GM12878 (cell line): ENCODE data around the gene PRKCD. TPM values are rescaled to one million over a fixed set of nuclear protein-coding genes. Genes with fewer than 3 reads are reported as not detected.

Experiments used
- ATAC-seq: fragments of 200-7000 bp; cut with Tn5 transposase; 3 replicates; pipeline ENCODE4 v1.9.1; 2020; ENCODE audit warnings: mild to moderate bottlenecking, moderate library complexity
- BruUV-seq: library from RNA; stranded (reverse); fragments of 400-500 nt; replicated peaks from 2 replicates; lab custom pipeline; 2021; lab: Mats Ljungman, UMichigan
- CTCF ChIA-PET: fragments of 300-600 bp; sonication (Branson Sonifier 250); formaldehyde crosslinking; extraction: SDS; loops from one replicate; lab custom pipeline; 2021; ENCODE audit warnings: inconsistent platforms; lab: Yijun Ruan, JAX
- POLR2A ChIA-PET: fragments of 350-600 bp; formaldehyde crosslinking; extraction: SDS; loops from one replicate; lab custom pipeline; 2021; ENCODE audit warnings: inconsistent platforms; lab: Charles Lee
- RAD21 ChIA-PET: fragments of 300-600 bp; sonication (Branson Sonifier 250); formaldehyde crosslinking; loops from one replicate; lab custom pipeline; 2023; ENCODE audit warnings: antibody characterized with exemption; ENCODE audit not compliant: unreplicated experiment; lab: Charles Lee
- SMC1A ChIA-PET: fragments of 300-600 bp; sonication (Branson Sonifier 250); formaldehyde crosslinking; loops from one replicate; lab custom pipeline; 2023; ENCODE audit not compliant: unreplicated experiment, uncharacterized antibody; lab: Charles Lee
- DNase-seq: peaks from one replicate; pipeline ENCODE4 v3.0.0-alpha.2; 2011; ENCODE audit warnings: low read depth, low spot score
- FAIRE-seq: peaks from 3 replicates; lab custom pipeline; 2011; peaks lifted over from hg19 to GRCh38; lab: Jason Lieb, UNC
- H2AFZ ChIP-seq: 2 replicates; pipeline ENCODE4 v1.6.0; 2011; ENCODE audit warnings: low read depth, low read length, control low read depth; ENCODE audit not compliant: control insufficient read depth
- H3K27ac ChIP-seq: 2 replicates; pipeline ENCODE4 v1.5.1; 2011; ENCODE audit warnings: control low read depth; ENCODE audit not compliant: control insufficient read depth, insufficient read depth
- H3K27me3 ChIP-seq, 2 experiments: replicated peaks in 1 of 2; 2 replicates each; pipeline versions ENCODE4 v1.6.0 to v1.6.1; 2011; ENCODE audit warnings: low read length in 1 of 2; ENCODE audit not compliant: control insufficient read depth in 2 of 2, insufficient read depth in 2 of 2
- H3K36me3 ChIP-seq, 2 experiments: 2 replicates each; pipeline ENCODE4 v1.5.1; 2011; ENCODE audit warnings: low read length in 1 of 2; ENCODE audit not compliant: control insufficient read depth in 2 of 2, insufficient read depth in 2 of 2
- H3K4me1 ChIP-seq: 2 replicates; pipeline ENCODE4 v1.6.1; 2011; ENCODE audit warnings: mild to moderate bottlenecking, low read length, moderate library complexity, mixed read lengths; ENCODE audit not compliant: control insufficient read depth, insufficient read depth
- H3K4me2 ChIP-seq: 2 replicates; pipeline ENCODE4 v1.6.0; 2011; ENCODE audit warnings: control low read depth; ENCODE audit not compliant: control insufficient read depth, insufficient read depth
- H3K4me3 ChIP-seq: fragments of 200-600 bp; sonication (generic); 2 replicates; pipeline ENCODE4 v1.5.1; 2016
- H3K79me2 ChIP-seq: 2 replicates; pipeline ENCODE4 v1.6.0; 2011; ENCODE audit warnings: low read length; ENCODE audit not compliant: control insufficient read depth, insufficient read depth
- H3K9ac ChIP-seq: 2 replicates; pipeline ENCODE4 v1.8.0; 2011; ENCODE audit warnings: low read length, control low read depth, mixed read lengths; ENCODE audit not compliant: control insufficient read depth, insufficient read depth
- H3K9me3 ChIP-seq: replicated peaks from 3 replicates; pipeline ENCODE4 v1.5.1; 2011; ENCODE audit warnings: mild to moderate bottlenecking, low read length; ENCODE audit not compliant: control insufficient read depth, insufficient read depth
- H4K20me1 ChIP-seq: 2 replicates; pipeline ENCODE4 v1.6.0; 2011; ENCODE audit not compliant: control insufficient read depth, insufficient read depth
- BMI1 ChIP-seq: fragments of 450-650 bp; IDR thresholded peaks from 2 replicates; pipeline ENCODE4 v1.6.1; 2016; ENCODE audit warnings: mild to moderate bottlenecking, moderate library complexity, borderline replicate concordance
- EP300 ChIP-seq, 2 experiments: fragments of 150-350 bp in 1 of 2; IDR thresholded peaks; 2 replicates each; pipeline ENCODE4 v1.6.1; 2011 to 2012; ENCODE audit warnings: low read depth in 2 of 2, low read length in 2 of 2, borderline replicate concordance in 1 of 2, improper control_type of control experiment in 1 of 2, inconsistent platforms in 1 of 2; ENCODE audit not compliant: control insufficient read depth in 1 of 2
- ESRRA ChIP-seq: IDR thresholded peaks from 2 replicates; pipeline ENCODE4 v1.6.1; 2012; ENCODE audit warnings: mild to moderate bottlenecking, low read length, improper control_type of control experiment
- MAX ChIP-seq: IDR thresholded peaks from 2 replicates; pipeline ENCODE4 v1.6.1; 2012; ENCODE audit warnings: low read depth, low read length, improper control_type of control experiment
- MYB ChIP-seq: fragments of 150-350 bp; IDR thresholded peaks from 2 replicates; pipeline ENCODE4 v1.6.1; 2014; ENCODE audit warnings: mild to moderate bottlenecking, low read depth, low read length, borderline replicate concordance
- PAX8 ChIP-seq: fragments of 450-650 bp; IDR thresholded peaks from 2 replicates; pipeline ENCODE4 v1.6.1; 2017; ENCODE audit warnings: mild to moderate bottlenecking, moderate library complexity
- SKIL ChIP-seq: fragments of 450-650 bp; IDR thresholded peaks from 2 replicates; pipeline ENCODE4 v1.6.1; 2017; ENCODE audit warnings: mild to moderate bottlenecking, low read depth, inconsistent platforms; ENCODE audit not compliant: poor library complexity, severe bottlenecking
- SMC3 ChIP-seq: IDR thresholded peaks from 2 replicates; pipeline ENCODE4 v1.6.1; 2011; ENCODE audit warnings: low read length, improper control_type of control experiment, borderline replicate concordance
- TCF3 ChIP-seq: IDR thresholded peaks from 2 replicates; pipeline ENCODE4 v1.6.1; 2012; ENCODE audit warnings: low read depth, mild to moderate bottlenecking, low read length, borderline replicate concordance; ENCODE audit not compliant: insufficient read depth
- USF2 ChIP-seq: IDR thresholded peaks from 2 replicates; pipeline ENCODE4 v1.6.1; 2011; ENCODE audit warnings: low read depth, low read length, improper control_type of control experiment, borderline replicate concordance
- ZBED1 ChIP-seq: IDR thresholded peaks from 2 replicates; pipeline ENCODE4 v1.6.1; 2016; ENCODE audit warnings: borderline replicate concordance
- whole genome bisulfite sequencing: methylation state at CpG from one replicate; pipeline ENCODE4 v1.1.6; 2016; ENCODE audit warnings: low lambda C conversion rate; ENCODE audit not compliant: insufficient replicate concordance, insufficient coverage; ENCODE audit errors: missing lambda C conversion rate; 5-methylcytosine and 5-hydroxymethylcytosine counted together
- in situ Hi-C: fragments of 300-500 bp; cut with MboI; formaldehyde crosslinking; loops from 9 replicates; pipeline ENCODE4 v1.14.3; 2018; ENCODE audit warnings: mixed read lengths
- intact Hi-C: fragments of 100-400 bp; cut with micrococcal nuclease; formaldehyde crosslinking; loops from one replicate; pipeline ENCODE4 v1.14.2; 2022; ENCODE audit not compliant: unreplicated experiment
- polyA plus RNA-seq, 11 experiments: library from polyadenylated mRNA; depleted of rRNA in 4 of 11; unstranded in 6 of 11; stranded (reverse) in 5 of 11; fragments of >200 nt; fragmentation: Nextera tagmentation in 4 of 11; fragmentation: Illumina TruSeq in 1 of 11; extraction: Ambion mirVana in 4 of 11; extraction: Trizol in 1 of 11; gene quantifications; 1 replicate in 1 of 11; 2 replicates in 10 of 11; pipeline versions ENCODE4 v1.2.1 to v1.2.3, GENCODE V29; 2011 to 2016; ENCODE audit warnings: inconsistent platforms in 2 of 11, missing spikeins in 2 of 11, low read depth in 1 of 11
- total RNA-seq, 4 experiments: library from RNA; depleted of rRNA in 3 of 4; stranded (reverse); fragments of >200 nt in 3 of 4; fragmentation: Illumina TruSeq in 1 of 4; extraction: Trizol in 1 of 4; gene quantifications; 2 replicates each; pipeline versions ENCODE4 v1.2.1 to v1.2.3, GENCODE V29; 2013 to 2021
- TF ChIP-seq, protein P1 (sequence below): fragments of 450-650 bp; IDR thresholded peaks from 2 replicates; pipeline ENCODE4 v1.6.1; 2018; ENCODE audit warnings: mild to moderate bottlenecking, low read depth, moderate library complexity; ENCODE audit not compliant: partially characterized antibody
- TF ChIP-seq, protein P2 (sequence below): IDR thresholded peaks from 2 replicates; pipeline ENCODE4 v1.6.1; 2011; ENCODE audit warnings: mild to moderate bottlenecking, low read depth, low read length, moderate library complexity; ENCODE audit not compliant: insufficient replicate concordance

PRKCD gene
- total and polyA plus RNA-seq, 10 of the 15 experiments (the other 5 are each of a cell fraction or from before 2014, with no cell fraction given), result 10.0 to 114 (median 42.4) TPM

DNA sequence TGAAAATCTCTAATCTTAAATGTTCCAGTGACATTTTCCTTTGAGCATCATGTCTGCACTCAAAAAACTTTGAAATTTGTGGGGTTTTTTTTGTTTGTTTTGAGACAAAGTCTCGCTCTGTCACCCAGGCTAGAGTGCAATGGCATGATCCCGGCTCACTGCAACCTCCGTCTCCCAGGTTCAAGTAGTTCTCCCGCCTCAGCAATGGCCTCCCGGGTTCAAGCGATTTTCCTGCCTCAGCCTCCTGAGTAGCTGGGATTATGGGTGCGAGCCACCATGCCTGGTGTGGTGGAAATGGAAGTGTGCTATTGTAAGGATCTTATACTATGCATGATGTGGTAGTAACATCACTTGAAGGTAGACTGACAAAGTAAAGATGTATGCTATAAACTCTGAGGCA lies 52.3 kb downstream of the PRKCD start:
- no peaks in the 10 kb centered on the region; the same call in 1 of the 2 replicates for H3K4me1 ChIP-seq
- no peak overlapping the region for H3K4me2 ChIP-seq
- no peaks in the 10 kb centered on the region for H3K79me2 ChIP-seq
- no TSS peak for BruUV-seq
- H3K27ac ChIP-seq, result no peak overlapping the region
- ChIA-PET RAD21 (no interaction called here), SMC1A (interaction anchor here (1.2 kb wide), 1 partner anchor 14 kb away, joined by 4 read pairs; no protein-coding TSS in a partner anchor), POLR2A (no interaction called here), CTCF (no interaction called here)
- no peaks in the 10 kb centered on the region for H4K20me1 ChIP-seq
- H3K27me3 ChIP-seq, result no peaks in the 10 kb centered on the region
- in situ Hi-C loops, result no loop called here
- peak; percentile 27 for FAIRE-seq
- TF ChIP-seq SKIL (no peak), BMI1 (no peak), USF2 (no peak), ZBED1 (no peak), EP300 (IDR thresholded peaks at IDR 0.05; ENCODE audit: borderline replicate concordance in 1 of 2, control insufficient read depth in 1 of 2, low read depth in 2 of 2, low read length in 2 of 2) (no peak), MYB (no peak), MAX (no peak), TCF3 (no peak), ESRRA (no peak), PAX8 (no peak), SMC3 (no peak)
- TF ChIP-seq, protein P1, sequence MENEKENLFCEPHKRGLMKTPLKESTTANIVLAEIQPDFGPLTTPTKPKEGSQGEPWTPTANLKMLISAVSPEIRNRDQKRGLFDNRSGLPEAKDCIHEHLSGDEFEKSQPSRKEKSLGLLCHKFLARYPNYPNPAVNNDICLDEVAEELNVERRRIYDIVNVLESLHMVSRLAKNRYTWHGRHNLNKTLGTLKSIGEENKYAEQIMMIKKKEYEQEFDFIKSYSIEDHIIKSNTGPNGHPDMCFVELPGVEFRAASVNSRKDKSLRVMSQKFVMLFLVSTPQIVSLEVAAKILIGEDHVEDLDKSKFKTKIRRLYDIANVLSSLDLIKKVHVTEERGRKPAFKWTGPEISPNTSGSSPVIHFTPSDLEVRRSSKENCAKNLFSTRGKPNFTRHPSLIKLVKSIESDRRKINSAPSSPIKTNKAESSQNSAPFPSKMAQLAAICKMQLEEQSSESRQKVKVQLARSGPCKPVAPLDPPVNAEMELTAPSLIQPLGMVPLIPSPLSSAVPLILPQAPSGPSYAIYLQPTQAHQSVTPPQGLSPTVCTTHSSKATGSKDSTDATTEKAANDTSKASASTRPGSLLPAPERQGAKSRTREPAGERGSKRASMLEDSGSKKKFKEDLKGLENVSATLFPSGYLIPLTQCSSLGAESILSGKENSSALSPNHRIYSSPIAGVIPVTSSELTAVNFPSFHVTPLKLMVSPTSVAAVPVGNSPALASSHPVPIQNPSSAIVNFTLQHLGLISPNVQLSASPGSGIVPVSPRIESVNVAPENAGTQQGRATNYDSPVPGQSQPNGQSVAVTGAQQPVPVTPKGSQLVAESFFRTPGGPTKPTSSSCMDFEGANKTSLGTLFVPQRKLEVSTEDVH, result no peak
- TF ChIP-seq, protein P2, sequence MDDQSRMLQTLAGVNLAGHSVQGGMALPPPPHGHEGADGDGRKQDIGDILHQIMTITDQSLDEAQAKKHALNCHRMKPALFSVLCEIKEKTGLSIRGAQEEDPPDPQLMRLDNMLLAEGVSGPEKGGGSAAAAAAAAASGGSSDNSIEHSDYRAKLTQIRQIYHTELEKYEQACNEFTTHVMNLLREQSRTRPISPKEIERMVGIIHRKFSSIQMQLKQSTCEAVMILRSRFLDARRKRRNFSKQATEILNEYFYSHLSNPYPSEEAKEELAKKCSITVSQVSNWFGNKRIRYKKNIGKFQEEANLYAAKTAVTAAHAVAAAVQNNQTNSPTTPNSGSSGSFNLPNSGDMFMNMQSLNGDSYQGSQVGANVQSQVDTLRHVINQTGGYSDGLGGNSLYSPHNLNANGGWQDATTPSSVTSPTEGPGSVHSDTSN, result no peak
- no peak for ATAC-seq
- no peak overlapping the region for H2AFZ ChIP-seq
- intact Hi-C loops, result no loop called here
- no peak overlapping the region for H3K9ac ChIP-seq
- H3K4me3 ChIP-seq, result no peak overlapping the region
- H3K9me3 ChIP-seq, result no peaks in the 10 kb centered on the region; the same call in 1 of the 3 replicates
- no peak for DNase-seq
- WGBS, result 85% methylated on average over 7 of the region's 7 CpGs
- no peaks in the 10 kb centered on the region for H3K36me3 ChIP-seq
